GM10248 (cell line): ENCODE data around the gene WSB1.
A peak's percentile ranks its signal among the peaks of the same experiment; 100 is the strongest.

Experiments used
- CTCF ChIA-PET: fragments of 300-600 bp; sonication (Branson Sonifier 250); formaldehyde crosslinking; extraction: SDS; loops from one replicate; lab custom pipeline; 2021; ENCODE audit warnings: antibody characterized with exemption; lab: Yijun Ruan, JAX
- POLR2A ChIA-PET: fragments of 350-650 bp; sonication (Branson Sonifier 250); formaldehyde crosslinking; extraction: SDS; loops from one replicate; lab custom pipeline; 2020; ENCODE audit warnings: antibody characterized with exemption; lab: Yijun Ruan, JAX
- DNase-seq: peaks from one replicate; pipeline ENCODE4 v3.0.0; 2012; ENCODE audit errors: extremely low spot score
- TF ChIP-seq, protein P1 (sequence below): IDR thresholded peaks from 2 replicates; pipeline ENCODE4 v1.5.1; 2012; ENCODE audit warnings: mild to moderate bottlenecking, low read depth; ENCODE audit errors: extremely low read depth, missing control alignments, control extremely low read depth

WSB1 gene

DNA sequence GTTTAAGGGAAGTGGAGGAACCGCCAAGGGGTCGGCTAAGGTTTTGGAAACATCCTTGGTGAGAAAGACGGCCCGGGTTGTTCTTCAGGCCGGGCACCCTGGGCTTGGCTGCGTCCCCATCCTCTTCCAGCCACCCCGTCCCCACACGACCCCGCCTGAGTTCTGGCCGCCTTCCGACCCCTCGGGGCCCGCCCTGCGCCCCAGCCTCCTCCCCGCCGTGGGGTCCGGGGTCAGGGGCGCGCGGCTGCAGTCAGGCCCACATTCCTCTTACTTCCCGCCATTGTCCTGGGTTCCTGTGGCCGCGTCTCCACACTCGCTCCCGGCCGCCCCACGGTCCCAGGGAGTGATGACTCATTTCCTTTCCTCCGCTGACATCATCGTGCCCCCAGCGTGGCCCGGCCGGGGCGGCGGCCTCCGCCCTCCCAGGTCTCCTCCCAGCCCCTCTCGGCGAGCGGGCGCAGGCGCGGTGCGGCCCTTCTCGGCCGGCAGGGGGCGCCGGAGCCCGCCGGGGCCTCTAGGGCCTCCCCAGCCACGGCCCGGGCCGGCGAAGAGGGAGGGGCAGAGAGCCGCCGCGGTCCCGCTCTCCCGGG is 59.6 kb downstream of the WSB1 start:
- ChIA-PET CTCF (interaction anchor here (0.6 to 7.2 kb wide), 27 partner anchors 9 to 301 kb away, joined by 3 to 111 read pairs (median 5); no protein-coding TSS in a partner anchor), POLR2A (no interaction called here)
- TF ChIP-seq, protein P1, sequence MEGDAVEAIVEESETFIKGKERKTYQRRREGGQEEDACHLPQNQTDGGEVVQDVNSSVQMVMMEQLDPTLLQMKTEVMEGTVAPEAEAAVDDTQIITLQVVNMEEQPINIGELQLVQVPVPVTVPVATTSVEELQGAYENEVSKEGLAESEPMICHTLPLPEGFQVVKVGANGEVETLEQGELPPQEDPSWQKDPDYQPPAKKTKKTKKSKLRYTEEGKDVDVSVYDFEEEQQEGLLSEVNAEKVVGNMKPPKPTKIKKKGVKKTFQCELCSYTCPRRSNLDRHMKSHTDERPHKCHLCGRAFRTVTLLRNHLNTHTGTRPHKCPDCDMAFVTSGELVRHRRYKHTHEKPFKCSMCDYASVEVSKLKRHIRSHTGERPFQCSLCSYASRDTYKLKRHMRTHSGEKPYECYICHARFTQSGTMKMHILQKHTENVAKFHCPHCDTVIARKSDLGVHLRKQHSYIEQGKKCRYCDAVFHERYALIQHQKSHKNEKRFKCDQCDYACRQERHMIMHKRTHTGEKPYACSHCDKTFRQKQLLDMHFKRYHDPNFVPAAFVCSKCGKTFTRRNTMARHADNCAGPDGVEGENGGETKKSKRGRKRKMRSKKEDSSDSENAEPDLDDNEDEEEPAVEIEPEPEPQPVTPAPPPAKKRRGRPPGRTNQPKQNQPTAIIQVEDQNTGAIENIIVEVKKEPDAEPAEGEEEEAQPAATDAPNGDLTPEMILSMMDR, result peak; percentile 92
- peak; percentile 97 for DNase-seq

DNA sequence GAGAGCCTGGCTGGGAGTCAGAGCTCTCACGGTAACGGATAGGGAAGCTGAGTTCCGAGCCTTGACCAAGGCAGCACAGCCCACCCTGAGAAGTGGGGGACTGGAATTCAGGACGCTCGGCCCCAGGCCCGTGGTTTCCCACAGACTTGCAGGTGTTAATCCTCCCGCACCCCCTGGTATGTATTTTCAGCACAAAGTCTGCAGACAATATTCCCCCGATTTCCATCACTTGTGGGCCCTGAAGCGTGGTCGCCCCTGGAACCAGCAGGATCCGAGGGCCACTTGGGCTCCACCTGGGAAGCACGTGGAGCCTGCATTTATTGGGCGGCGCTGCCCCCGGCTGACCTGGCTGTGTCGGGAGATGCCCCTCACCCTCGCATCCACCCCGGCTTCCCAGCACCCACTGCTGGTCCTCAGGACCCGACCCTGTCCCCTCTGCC is 60.2 kb downstream of the WSB1 start:
- TF ChIP-seq, protein P1, result no peak
- DNase-seq, result peak; percentile 38
- ChIA-PET POLR2A (no interaction called here), CTCF (interaction anchor here (0.6 to 7.2 kb wide), 29 partner anchors 9 to 402 kb away, joined by 3 to 111 read pairs (median 5); no protein-coding TSS in a partner anchor)

DNA sequence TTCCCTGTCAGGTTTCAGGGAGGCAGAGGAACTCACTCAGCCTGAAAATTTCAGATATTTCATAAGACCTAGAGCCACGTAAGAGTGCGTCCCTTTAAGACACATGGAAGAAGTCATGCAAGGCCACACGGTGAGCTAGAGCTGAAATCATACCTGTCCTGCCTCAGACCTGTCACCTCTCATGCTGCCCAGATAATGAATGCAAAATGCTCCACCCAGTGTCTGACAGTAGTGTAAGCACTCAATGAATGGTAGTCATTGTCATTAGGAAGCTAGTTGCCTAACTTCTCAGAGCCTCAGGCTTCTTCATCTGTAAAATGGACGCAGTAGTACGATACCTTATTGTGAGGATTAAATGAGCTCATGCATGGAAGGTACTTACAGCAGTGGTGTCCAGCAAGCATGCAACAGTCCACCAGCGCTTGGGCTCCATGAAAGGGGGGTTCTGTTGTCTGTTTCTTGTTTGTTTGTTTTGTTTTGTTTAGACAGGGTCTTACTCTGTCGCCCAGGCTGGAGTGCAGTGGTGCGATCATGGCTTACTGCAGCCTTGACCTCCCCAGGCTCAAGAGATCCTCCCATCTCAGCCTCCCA is 60.7 kb downstream of the WSB1 start:
- POLR2A ChIA-PET, result no interaction called here
- CTCF ChIA-PET, result interaction anchor here (0.6 to 7.2 kb wide), 34 partner anchors 9 to 401 kb away, joined by 3 to 111 read pairs (median 5); partner anchors contain the start of gene KSR1
- no peak for DNase-seq
- TF ChIP-seq, protein P1, result peak; percentile 20

DNA sequence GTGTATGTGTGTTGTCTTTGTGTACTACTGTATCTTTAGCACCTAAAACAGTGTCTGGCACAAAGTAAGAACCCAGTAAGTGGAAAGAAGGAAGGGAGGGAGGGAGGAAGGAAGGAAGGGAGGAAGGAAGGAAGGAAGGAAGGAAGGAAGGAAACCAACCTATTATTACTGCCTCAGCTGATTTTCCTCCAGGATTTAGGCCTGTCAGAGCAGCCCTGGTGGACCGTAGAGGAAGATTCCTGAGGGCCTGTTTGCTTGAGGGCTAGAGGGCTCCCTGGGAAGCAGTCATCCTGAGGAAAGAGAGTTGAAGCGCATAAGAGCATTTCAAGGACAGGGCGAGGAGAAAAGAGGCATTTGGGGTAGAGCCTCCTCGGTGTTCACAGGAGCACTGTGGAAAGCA is 61.5 kb downstream of the WSB1 start:
- ChIA-PET CTCF (interaction anchor here (1.0 to 7.2 kb wide), 10 partner anchors 11 to 277 kb away, joined by 3 to 111 read pairs (median 6); no protein-coding TSS in a partner anchor), POLR2A (no interaction called here)
- TF ChIP-seq, protein P1, result no peak
- DNase-seq, result no peak

DNA sequence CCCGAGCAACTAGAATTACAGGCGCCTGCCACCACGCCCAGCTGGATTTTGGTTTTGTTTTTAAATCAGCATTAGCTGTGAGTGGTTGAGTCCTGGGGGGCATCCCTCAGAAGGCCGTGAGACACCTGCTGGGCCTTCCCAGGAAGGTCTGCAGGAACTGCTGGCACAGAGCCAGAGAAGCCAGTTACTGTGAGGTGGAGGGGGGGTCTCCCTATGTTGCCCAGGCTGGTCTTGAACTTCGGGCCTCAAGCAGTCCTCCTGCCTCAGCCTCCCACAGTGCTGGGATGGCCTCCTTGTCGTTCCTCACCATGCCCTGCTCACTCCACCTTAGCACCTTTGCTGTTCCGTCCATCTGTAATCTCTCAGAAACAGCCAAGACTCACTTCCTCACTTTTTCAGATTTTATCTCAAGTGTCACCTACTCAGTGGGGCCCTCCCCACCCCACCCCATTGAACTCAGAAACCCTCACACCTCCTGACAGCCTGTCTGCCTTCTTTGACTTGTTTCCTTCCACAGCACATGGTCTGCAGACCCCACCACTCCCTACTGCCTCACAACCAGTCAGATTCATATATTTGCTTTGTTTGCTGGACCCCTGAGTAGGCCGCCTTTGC is 62.3 kb downstream of the WSB1 start:
- TF ChIP-seq, protein P1, result no peak
- CTCF ChIA-PET, result interaction anchor here (1.4 to 2.4 kb wide), 3 partner anchors 119 to 276 kb away, joined by 3 to 19 read pairs (median 4); no protein-coding TSS in a partner anchor
- no peak for DNase-seq
- POLR2A ChIA-PET, result no interaction called here

DNA sequence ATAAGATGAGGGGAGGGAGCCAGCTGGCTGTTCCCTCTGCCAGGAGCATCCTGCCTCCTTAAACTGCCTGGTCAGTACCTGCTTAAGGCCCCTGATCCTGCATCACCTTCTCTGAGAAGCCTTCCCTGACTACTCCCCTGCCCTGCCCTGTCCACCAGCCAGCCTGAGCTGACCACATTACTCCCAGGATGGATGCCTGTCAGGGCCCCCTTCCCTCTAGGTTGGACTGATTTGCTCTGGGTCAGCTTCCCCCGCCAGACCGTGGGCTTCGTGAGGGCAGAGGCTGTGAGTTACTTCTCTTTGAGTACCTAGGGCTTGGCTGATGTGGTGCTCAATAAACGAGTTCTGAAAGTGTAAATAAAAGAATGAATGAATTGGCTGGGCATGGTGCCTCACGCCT is 63.3 kb downstream of the WSB1 start:
- ChIA-PET CTCF (interaction anchor here (4.1 kb wide), 1 partner anchor 244 kb away, joined by 26 read pairs; no protein-coding TSS in a partner anchor), POLR2A (no interaction called here)
- TF ChIP-seq, protein P1, result no peak
- DNase-seq, result no peak
